ENCODE results near the gene LGALS1. TPM values are rescaled to one million over a fixed set of nuclear protein-coding genes. Genes with fewer than 3 reads are reported as not detected.

The LGALS1 gene
- total RNA-seq, 4 donors from 2014 or later, result 2,452 to 3,056 (median 2,775) TPM

- TF ChIP-seq CTCF (IDR thresholded peaks at IDR 0.05; ENCODE audit: low read depth), result no peak
These were observed 50.9 kb downstream of the LGALS1 start for GRCh38 chr22:37726241-37726887.

- TF ChIP-seq CTCF (IDR thresholded peaks at IDR 0.05; ENCODE audit: low read depth), result no peak
These were observed 53.2 kb downstream of the LGALS1 start for GRCh38 chr22:37728620-37729019.

Small RNA genes within 50 kb of the gene (small RNA-seq; reads per million reads assigned to genes)
- gene RN7SL385P, result not detected

Other genes with a start within 250 kb of the LGALS1 start
- not detected for gene ELFN2, start 248.2 kb upstream of the LGALS1 start, total RNA-seq
- gene MFNG, start 189.3 kb upstream of the LGALS1 start, total RNA-seq, result 10 to 100 TPM in 3 of 4 donors, 1 to 10 TPM in 1; 9.0 to 24.3 (median 17.3) TPM
- 10 to 100 TPM in 1 of 4 donors, 1 to 10 TPM in 3; 1.9 to 11.7 (median 3.6) TPM for gene CARD10, start 156.2 kb upstream of the LGALS1 start, total RNA-seq
- 10 to 100 TPM; 11.3 to 24.5 (median 11.7) TPM for gene CDC42EP1, start 115.2 kb upstream of the LGALS1 start, total RNA-seq
- 1 to 10 TPM in 1 of 4 donors, not detected in 3; 1.3 TPM for gene LGALS2, start 95.5 kb upstream of the LGALS1 start, total RNA-seq
- gene GGA1, start 66.8 kb upstream of the LGALS1 start, total RNA-seq, result 10 to 100 TPM; 13.7 to 48.8 (median 35.5) TPM
- gene SH3BP1, start 36.0 kb upstream of the LGALS1 start, total RNA-seq, result 10 to 100 TPM in 2 of 4 donors, 1 to 10 TPM in 2; 4.3 to 21.2 (median 7.8) TPM
- 1 to 10 TPM; 2.4 to 4.1 (median 2.5) TPM for gene PDXP, start 16.9 kb upstream of the LGALS1 start, total RNA-seq
- gene NOL12, start 10.7 kb downstream of the LGALS1 start, total RNA-seq, result 10 to 100 TPM; 18.7 to 35.8 (median 21.4) TPM
- gene TRIOBP, start 21.4 kb downstream of the LGALS1 start, total RNA-seq, result 100 to 1,000 TPM in 1 of 4 donors, 10 to 100 TPM in 3; 46.6 to 160 (median 77.6) TPM
- gene GCAT, start 132.3 kb downstream of the LGALS1 start, total RNA-seq, result 10 to 100 TPM in 2 of 4 donors, 1 to 10 TPM in 2; 5.9 to 27.1 (median 9.8) TPM
- gene GALR3, start 147.7 kb downstream of the LGALS1 start, total RNA-seq, result not detected
- 10 to 100 TPM; 12.7 to 27.7 (median 24.7) TPM for gene ANKRD54, start 168.7 kb downstream of the LGALS1 start, total RNA-seq
- 100 to 1,000 TPM; 271 to 369 (median 304) TPM for gene EIF3L, start 173.8 kb downstream of the LGALS1 start, total RNA-seq
- 10 to 100 TPM in 1 of 4 donors, 1 to 10 TPM in 3; 6.2 to 24.5 (median 8.0) TPM for gene MICALL1, start 230.7 kb downstream of the LGALS1 start, total RNA-seq